UCSD-AML1 (cell line): ENCODE results near the gene FAM24B.

Source experiments
- DNase-seq: peaks from one replicate; lab custom pipeline; 2025; ENCODE audit not compliant: unreplicated experiment; lab: John Stamatoyannopoulos, UW

The FAM24B gene

GRCh38 chr10:122828716-122829255 is 50.6 kb downstream of the FAM24B start:
- DNase-seq = no peak

- DNase-seq = no peak
Observed at GRCh38 chr10:122827302-122827701, 52.1 kb downstream of the FAM24B start.

GRCh38 chr10:122822973-122823690 is 56.2 kb downstream of the FAM24B start:
- no peak for DNase-seq

- DNase-seq = no peak
Observed at GRCh38 chr10:122821808-122822207, 57.6 kb downstream of the FAM24B start.

GRCh38 chr10:122815458-122815857 is 63.9 kb downstream of the FAM24B start:
- DNase-seq = no peak

- DNase-seq = no peak
Observed at GRCh38 chr10:122814493-122814892, 64.9 kb downstream of the FAM24B start.

- no peak for DNase-seq
Observed at GRCh38 chr10:122812751-122813150, 66.6 kb downstream of the FAM24B start.

GRCh38 chr10:122802282-122802681 is 77.1 kb downstream of the FAM24B start:
- no peak for DNase-seq
